ENCODE results near the gene SDR9C7. TPM values are rescaled to one million over a fixed set of nuclear protein-coding genes. Genes with fewer than 3 reads are reported as not detected.

Gene SDR9C7
- total RNA-seq, 4 donors from 2014 or later, result not detected

- no peak for TF ChIP-seq CTCF (IDR thresholded peaks at IDR 0.05; ENCODE audit: low read depth)
Observed at GRCh38 chr12:56905852-56906251, 28.4 kb downstream of the SDR9C7 start.

GRCh38 chr12:56903374-56903773 lies 30.8 kb downstream of the SDR9C7 start:
- TF ChIP-seq CTCF (IDR thresholded peaks at IDR 0.05; ENCODE audit: low read depth), result no peak

GRCh38 chr12:56900583-56900982 lies 33.6 kb downstream of the SDR9C7 start:
- no peak for TF ChIP-seq CTCF (IDR thresholded peaks at IDR 0.05; ENCODE audit: low read depth)

- no peak for TF ChIP-seq CTCF (IDR thresholded peaks at IDR 0.05; ENCODE audit: low read depth)
Observed at GRCh38 chr12:56898938-56899337, 35.3 kb downstream of the SDR9C7 start.

- no peak for TF ChIP-seq CTCF (IDR thresholded peaks at IDR 0.05; ENCODE audit: low read depth)
Observed at GRCh38 chr12:56897844-56898361, 36.3 kb downstream of the SDR9C7 start.

- TF ChIP-seq CTCF (IDR thresholded peaks at IDR 0.05; ENCODE audit: low read depth), result no peak
Observed at GRCh38 chr12:56896082-56896481, 38.1 kb downstream of the SDR9C7 start.

- TF ChIP-seq CTCF (IDR thresholded peaks at IDR 0.05; ENCODE audit: low read depth), result no peak
Observed at GRCh38 chr12:56894698-56895368, 39.4 kb downstream of the SDR9C7 start.

Data from subcutaneous adipose tissue (tissue), 4 donors.